A549 (cell line): ENCODE results near the gene NDUFAF3. TPM values are rescaled to one million over a fixed set of nuclear protein-coding genes. Genes with fewer than 3 reads are reported as not detected.

Experiments
- polyA plus RNA-seq, 4 experiments: library from polyadenylated mRNA; depleted of rRNA in 3 of 4; stranded (reverse); fragments of >200 nt; fragmentation: RNase III in 1 of 4; extraction: RNeasy Plus Mini Kit Qiagen cat#74134 plus additional on column Dnase treatment in 1 of 4; gene quantifications; 2 replicates in 3 of 4; 3 replicates in 1 of 4; pipeline ENCODE4 v1.2.3, GENCODE V29; 2011 to 2017
- small RNA-seq, 6 experiments: library from RNA; depleted of rRNA; stranded (forward); fragments of <200 nt; gene quantifications; one replicate each; pipeline ENCODE3, GENCODE V24; 2012

Gene NDUFAF3
- polyA plus RNA-seq, 2 of the 4 experiments (the other 2 are of a cell fraction): 44.3 to 71.4 TPM

Small RNA genes within 50 kb of the gene (small RNA-seq; reads per million reads assigned to genes)
- 1,750 to 23,745 (median 11,470) reads per million in 6 experiments for gene MIR191
- 163 to 6,831 (median 4,475) reads per million in 6 experiments for gene MIR425

Other genes starting within 250 kb of the NDUFAF3 start
- 15.3 and 16.2 TPM in 2 replicates for gene PRKAR2A, start 174.2 kb upstream of the NDUFAF3 start, polyA plus RNA-seq (2011; rRNA removed)
- 17.2 to 18.8 TPM (median 18.4 TPM) in 3 replicates for gene PRKAR2A, start 174.2 kb upstream of the NDUFAF3 start, polyA plus RNA-seq (2017; fragmentation: RNase III; extraction: RNeasy Plus Mini Kit Qiagen cat#74134 plus additional on column Dnase treatment)
- 22.0 and 22.4 TPM in 2 replicates for gene SLC25A20, start 123.2 kb upstream of the NDUFAF3 start, polyA plus RNA-seq (2011; rRNA removed)
- gene SLC25A20, start 123.2 kb upstream of the NDUFAF3 start, polyA plus RNA-seq (2017; fragmentation: RNase III; extraction: RNeasy Plus Mini Kit Qiagen cat#74134 plus additional on column Dnase treatment): 13.1 to 14.3 TPM (median 13.5 TPM) in 3 replicates
- 88.8 and 90.7 TPM in 2 replicates for gene ARIH2, start 103.3 kb upstream of the NDUFAF3 start, polyA plus RNA-seq (2011; rRNA removed)
- 52.4 to 55.1 TPM (median 54.6 TPM) in 3 replicates for gene ARIH2, start 103.3 kb upstream of the NDUFAF3 start, polyA plus RNA-seq (2017; fragmentation: RNase III; extraction: RNeasy Plus Mini Kit Qiagen cat#74134 plus additional on column Dnase treatment)
- 16.4 and 18.9 TPM in 2 replicates for gene P4HTM, start 31.9 kb upstream of the NDUFAF3 start, polyA plus RNA-seq (2011; rRNA removed)
- gene P4HTM, start 31.9 kb upstream of the NDUFAF3 start, polyA plus RNA-seq (2017; fragmentation: RNase III; extraction: RNeasy Plus Mini Kit Qiagen cat#74134 plus additional on column Dnase treatment): 12.1 to 14.4 TPM (median 13.8 TPM) in 3 replicates
- gene WDR6, start 14.7 kb upstream of the NDUFAF3 start, polyA plus RNA-seq (2011; rRNA removed): 64.2 and 80.5 TPM in 2 replicates
- 97.6 to 106 TPM (median 99.6 TPM) in 3 replicates for gene WDR6, start 14.7 kb upstream of the NDUFAF3 start, polyA plus RNA-seq (2017; fragmentation: RNase III; extraction: RNeasy Plus Mini Kit Qiagen cat#74134 plus additional on column Dnase treatment)
- 35.8 and 47.1 TPM in 2 replicates for gene DALRD3, start 3.5 kb upstream of the NDUFAF3 start, polyA plus RNA-seq (2011; rRNA removed)
- gene DALRD3, start 3.5 kb upstream of the NDUFAF3 start, polyA plus RNA-seq (2017; fragmentation: RNase III; extraction: RNeasy Plus Mini Kit Qiagen cat#74134 plus additional on column Dnase treatment): 20.1 to 21.4 TPM (median 20.5 TPM) in 3 replicates
- 212 and 222 TPM in 2 replicates for gene IMPDH2, start 7.3 kb downstream of the NDUFAF3 start, polyA plus RNA-seq (2011; rRNA removed)
- 175 to 203 TPM (median 177 TPM) in 3 replicates for gene IMPDH2, start 7.3 kb downstream of the NDUFAF3 start, polyA plus RNA-seq (2017; fragmentation: RNase III; extraction: RNeasy Plus Mini Kit Qiagen cat#74134 plus additional on column Dnase treatment)
- gene QRICH1, start 72.0 kb downstream of the NDUFAF3 start, polyA plus RNA-seq (2011; rRNA removed): 53.8 and 76.2 TPM in 2 replicates
- 40.4 to 47.9 TPM (median 43.6 TPM) in 3 replicates for gene QRICH1, start 72.0 kb downstream of the NDUFAF3 start, polyA plus RNA-seq (2017; fragmentation: RNase III; extraction: RNeasy Plus Mini Kit Qiagen cat#74134 plus additional on column Dnase treatment)
- 118 and 196 TPM in 2 replicates for gene QARS1, start 82.6 kb downstream of the NDUFAF3 start, polyA plus RNA-seq (2011; rRNA removed)
- 157 to 166 TPM (median 164 TPM) in 3 replicates for gene QARS1, start 82.6 kb downstream of the NDUFAF3 start, polyA plus RNA-seq (2017; fragmentation: RNase III; extraction: RNeasy Plus Mini Kit Qiagen cat#74134 plus additional on column Dnase treatment)
- 28.8 and 30.5 TPM in 2 replicates for gene USP19, start 98.7 kb downstream of the NDUFAF3 start, polyA plus RNA-seq (2011; rRNA removed)
- 20.1 to 21.6 TPM (median 21.2 TPM) in 3 replicates for gene USP19, start 98.7 kb downstream of the NDUFAF3 start, polyA plus RNA-seq (2017; fragmentation: RNase III; extraction: RNeasy Plus Mini Kit Qiagen cat#74134 plus additional on column Dnase treatment)
- 146 and 238 TPM in 2 replicates for gene LAMB2, start 110.9 kb downstream of the NDUFAF3 start, polyA plus RNA-seq (2011; rRNA removed)
- 74.5 to 95.5 TPM (median 87.3 TPM) in 3 replicates for gene LAMB2, start 110.9 kb downstream of the NDUFAF3 start, polyA plus RNA-seq (2017; fragmentation: RNase III; extraction: RNeasy Plus Mini Kit Qiagen cat#74134 plus additional on column Dnase treatment)
- gene CCDC71, start 144.2 kb downstream of the NDUFAF3 start, polyA plus RNA-seq (2011; rRNA removed): 13.4 and 15.9 TPM in 2 replicates
- 8.1 to 10.0 TPM (median 9.6 TPM) in 3 replicates for gene CCDC71, start 144.2 kb downstream of the NDUFAF3 start, polyA plus RNA-seq (2017; fragmentation: RNase III; extraction: RNeasy Plus Mini Kit Qiagen cat#74134 plus additional on column Dnase treatment)
- gene KLHDC8B, start 149.5 kb downstream of the NDUFAF3 start, polyA plus RNA-seq (2011; rRNA removed): 6.7 and 7.4 TPM in 2 replicates
- 7.0 to 9.9 TPM (median 8.9 TPM) in 3 replicates for gene KLHDC8B, start 149.5 kb downstream of the NDUFAF3 start, polyA plus RNA-seq (2017; fragmentation: RNase III; extraction: RNeasy Plus Mini Kit Qiagen cat#74134 plus additional on column Dnase treatment)